ENCODE data around the gene REEP2.

GRCh38 chr5:138439477-138440158 lies 761 bp downstream of the REEP2 start:
- TF ChIP-seq POLR2A (IDR thresholded peaks at IDR 0.05) (no peak), CTCF (IDR thresholded peaks at IDR 0.05) (no peak)

Measured in heart left ventricle (tissue), 13 donors.